GM23248 (cell line): Measurements from ENCODE around the gene CAMTA1. TPM values are rescaled to one million over a fixed set of nuclear protein-coding genes. Genes with fewer than 3 reads are reported as not detected.

Source experiments
- DNase-seq: peaks from one replicate; pipeline ENCODE4 v3.0.0-alpha.2; 2015
- H2AFZ ChIP-seq: fragments of 200-600 bp; sonication (generic); 2 replicates; pipeline ENCODE4 v1.6.1; 2016; ENCODE audit warnings: antibody characterized with exemption
- H3F3A ChIP-seq: fragments of 200-600 bp; sonication (generic); 2 replicates; pipeline ENCODE4 v1.6.1; 2016; ENCODE audit warnings: mild to moderate bottlenecking, antibody characterized with exemption, mixed run types; ENCODE audit not compliant: insufficient read depth
- H3K27ac ChIP-seq: fragments of 200-600 bp; sonication (generic); 2 replicates; pipeline ENCODE4 v1.5.1; 2016; ENCODE audit warnings: mild to moderate bottlenecking
- H3K27me3 ChIP-seq: fragments of 200-600 bp; sonication (generic); replicated peaks from 2 replicates; pipeline ENCODE4 v1.6.1; 2016; ENCODE audit warnings: mild to moderate bottlenecking; ENCODE audit not compliant: insufficient read depth
- H3K36me3 ChIP-seq: fragments of 200-600 bp; sonication (generic); 2 replicates; pipeline ENCODE4 v1.6.1; 2016; ENCODE audit warnings: low read depth, mild to moderate bottlenecking
- H3K4me1 ChIP-seq: fragments of 200-600 bp; sonication (generic); 2 replicates; pipeline ENCODE4 v1.6.1; 2016; ENCODE audit warnings: mild to moderate bottlenecking; ENCODE audit not compliant: insufficient read depth
- H3K4me2 ChIP-seq: fragments of 200-600 bp; sonication (generic); one replicate; pipeline ENCODE4 v1.6.1; 2016; ENCODE audit warnings: mild to moderate bottlenecking; ENCODE audit not compliant: unreplicated experiment
- H3K4me3 ChIP-seq: fragments of 200-600 bp; sonication (generic); 2 replicates; pipeline ENCODE4 v1.5.1; 2016; ENCODE audit warnings: mild to moderate bottlenecking
- H3K79me2 ChIP-seq: fragments of 200-600 bp; sonication (generic); 2 replicates; pipeline ENCODE4 v1.6.1; 2016; ENCODE audit warnings: mild to moderate bottlenecking; ENCODE audit not compliant: insufficient read depth
- H3K9ac ChIP-seq: fragments of 200-600 bp; sonication (generic); 2 replicates; pipeline ENCODE4 v1.6.1; 2016; ENCODE audit warnings: mild to moderate bottlenecking
- H3K9me2 ChIP-seq: fragments of 200-600 bp; sonication (generic); 2 replicates; pipeline ENCODE4 v1.6.1; 2016; ENCODE audit warnings: mixed run types, mild to moderate bottlenecking, moderate library complexity; ENCODE audit not compliant: insufficient read depth
- H3K9me3 ChIP-seq: fragments of 200-600 bp; sonication (generic); one replicate; pipeline ENCODE4 v1.6.1; 2017; ENCODE audit warnings: low read depth
- H4K20me1 ChIP-seq: fragments of 200-600 bp; sonication (generic); 2 replicates; pipeline ENCODE4 v1.6.0; 2016; ENCODE audit not compliant: insufficient read depth
- EZH2 ChIP-seq: fragments of 200-600 bp; sonication (generic); IDR thresholded peaks from 2 replicates; pipeline ENCODE4 v1.6.1; 2018; ENCODE audit warnings: antibody characterized with exemption, mild to moderate bottlenecking; ENCODE audit not compliant: insufficient read depth, poor library complexity, severe bottlenecking
- EZH2phosphoT487 ChIP-seq: fragments of 200-600 bp; sonication (generic); IDR thresholded peaks from 2 replicates; pipeline ENCODE4 v1.6.1; 2018; ENCODE audit warnings: antibody characterized with exemption, moderate library complexity, mild to moderate bottlenecking, low read depth; ENCODE audit not compliant: insufficient read depth
- WGBS, 2 experiments: methylation state at CpG; one replicate each; pipeline ENCODE4 v1.1.6; 2015 to 2017; ENCODE audit warnings: low lambda C conversion rate in 2 of 2, low coverage in 1 of 2; ENCODE audit errors: missing lambda C conversion rate in 2 of 2; 5-methylcytosine and 5-hydroxymethylcytosine counted together
- in situ Hi-C: fragments of 300-500 bp; cut with MboI; formaldehyde crosslinking; loops from 2 replicates; pipeline ENCODE4 v1.15.0; 2020
- polyA plus RNA-seq: library from polyadenylated mRNA; unstranded; fragments of >200 nt; fragmentation: Nextera tagmentation; extraction: Ambion mirVana; gene quantifications from 2 replicates; pipeline ENCODE4 v1.2.1, GENCODE V29; 2016
- total RNA-seq: library from RNA; depleted of rRNA; stranded (reverse); fragments of >200 nt; shearing (Covaris generic); gene quantifications from 2 replicates; pipeline ENCODE4 v1.2.3, GENCODE V29; 2014

Gene CAMTA1
- total and polyA plus RNA-seq, 2 experiments from 2014 or later = 50.1 to 165 TPM

DNA sequence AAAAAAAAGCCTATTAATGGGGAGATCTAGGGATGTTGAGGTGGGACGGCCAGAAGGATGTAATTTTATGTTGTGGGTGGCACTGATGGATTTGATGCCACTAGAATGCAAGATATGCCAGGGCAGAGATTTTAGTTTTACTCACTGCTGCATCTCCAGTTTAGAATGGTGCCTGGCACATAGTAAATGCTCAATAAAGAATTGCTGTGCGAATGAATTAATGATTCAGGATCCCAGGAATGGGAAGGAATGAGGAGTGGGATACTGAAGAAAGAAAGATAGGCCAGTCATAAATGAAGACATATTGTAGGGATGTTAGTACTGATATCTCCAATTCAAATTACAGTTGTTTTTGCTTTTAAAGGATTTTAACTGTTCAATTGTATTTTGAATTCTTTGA, 72.6 kb downstream of the CAMTA1 start:
- H3K4me2 ChIP-seq = no peak overlapping the region
- H3K9me3 ChIP-seq = no peaks in the 10 kb centered on the region
- no peaks in the 10 kb centered on the region for H4K20me1 ChIP-seq
- no peak for TF ChIP-seq EZH2
- TF ChIP-seq EZH2phosphoT487 = no peak
- H2AFZ ChIP-seq = no peak overlapping the region
- H3K27ac ChIP-seq = no peak overlapping the region
- no peaks in the 10 kb centered on the region; the same call in 1 of the 2 replicates for H3K36me3 ChIP-seq
- H3K79me2 ChIP-seq = peaks cover 27% of the 10 kb centered on the region
- WGBS, 2 experiments = 95 to 98% methylated on average over 2 of the region's 2 CpGs
- no peaks in the 10 kb centered on the region for H3K9me2 ChIP-seq
- H3K4me1 ChIP-seq = peaks cover 23% of the 10 kb centered on the region
- H3K9ac ChIP-seq = no peak overlapping the region
- peaks cover 27% of the 10 kb centered on the region for H3F3A ChIP-seq
- in situ Hi-C loops = no loop called here
- no peak overlapping the region for H3K4me3 ChIP-seq
- DNase-seq = no peak
- H3K27me3 ChIP-seq = no peaks in the 10 kb centered on the region

DNA sequence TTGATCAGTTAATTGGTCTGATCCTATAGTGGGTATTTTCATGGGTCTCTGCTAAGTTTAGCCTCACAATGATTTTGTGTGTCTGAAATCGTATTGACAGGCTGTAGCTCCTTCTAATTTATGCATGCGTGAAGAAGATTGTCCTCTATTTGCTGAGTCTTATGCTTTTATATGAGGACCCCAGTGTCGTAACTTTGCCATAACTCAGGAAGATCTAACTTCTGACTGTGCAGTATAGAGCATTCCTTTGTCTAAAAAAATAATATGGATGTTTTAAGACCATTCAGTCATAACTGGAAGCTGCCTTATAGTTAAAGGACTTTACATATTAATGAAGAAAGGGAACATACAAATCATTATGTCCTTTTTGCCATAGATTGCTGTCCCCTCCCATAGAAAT, 73.3 kb downstream of the CAMTA1 start:
- Histone ChIP-seq H4K20me1 (no peaks in the 10 kb centered on the region), H3K4me2 (no peak overlapping the region), H3K36me3 (no peaks in the 10 kb centered on the region; the same call in 1 of the 2 replicates), H3K27me3 (no peaks in the 10 kb centered on the region), H3K9ac (no peak overlapping the region), H2AFZ (no peak overlapping the region), H3K79me2 (peaks cover 35% of the 10 kb centered on the region), H3K27ac (no peak overlapping the region), H3K4me3 (no peak overlapping the region), H3K4me1 (peaks cover 23% of the 10 kb centered on the region), H3K9me3 (no peaks in the 10 kb centered on the region), H3K9me2 (no peaks in the 10 kb centered on the region), H3F3A (peaks cover 27% of the 10 kb centered on the region)
- no peak for DNase-seq
- 98 to 99% methylated on average over 3 of the region's 3 CpGs for WGBS, 2 experiments
- in situ Hi-C loops = no loop called here
- TF ChIP-seq EZH2 = no peak
- no peak for TF ChIP-seq EZH2phosphoT487

DNA sequence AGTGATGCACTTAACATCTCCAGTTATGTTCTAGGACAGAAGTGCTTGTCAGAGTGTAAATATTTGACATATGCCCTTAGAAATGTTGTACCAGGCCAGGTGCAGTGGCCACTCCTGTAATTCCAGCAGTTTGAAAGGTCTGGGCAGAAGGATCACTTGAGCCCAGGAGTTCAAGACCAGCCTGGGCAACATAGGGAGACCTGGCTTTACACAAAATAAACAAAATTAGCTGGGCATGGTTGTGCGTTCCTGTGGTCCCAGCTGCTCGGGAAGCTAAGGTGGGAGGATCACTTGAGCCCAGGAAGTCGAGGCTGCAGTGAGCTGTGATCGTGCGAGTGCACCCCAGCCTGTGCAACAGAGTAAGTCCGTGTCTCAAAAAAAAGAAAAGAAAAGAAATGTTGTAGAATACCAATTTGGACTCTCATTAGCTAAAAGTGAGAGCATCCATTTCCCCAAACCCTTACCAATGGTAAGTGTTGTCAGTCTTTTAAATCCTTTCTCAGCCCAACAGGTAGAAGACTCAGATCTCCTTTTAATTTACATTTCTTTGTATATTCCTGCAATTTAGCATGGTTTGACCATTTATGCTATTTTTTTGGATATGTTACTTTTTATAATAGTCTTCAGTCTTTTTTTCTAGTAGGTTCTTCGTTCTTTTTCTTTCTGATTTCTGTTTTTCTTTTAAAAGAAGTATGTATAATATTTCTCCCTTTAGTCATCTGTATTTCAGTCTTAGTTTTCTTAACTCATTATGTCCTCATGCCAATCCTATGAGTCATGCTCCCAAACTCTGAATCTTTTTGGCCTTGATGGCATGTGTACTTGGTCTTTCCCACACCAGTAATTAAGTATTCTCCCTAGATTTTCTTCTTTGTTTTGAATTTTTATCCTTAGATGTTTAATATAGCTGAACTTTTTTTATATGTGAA, 74.4 kb downstream of the CAMTA1 start:
- Histone ChIP-seq H4K20me1 (no peaks in the 10 kb centered on the region), H3K4me3 (peak overlapping the region; percentile 69), H3K9me2 (no peaks in the 10 kb centered on the region), H3K9me3 (no peaks in the 10 kb centered on the region), H3F3A (peaks cover 27% of the 10 kb centered on the region), H3K36me3 (no peaks in the 10 kb centered on the region), H3K27me3 (no peaks in the 10 kb centered on the region), H3K9ac (peak overlapping the region; percentile 58), H3K79me2 (peaks cover 39% of the 10 kb centered on the region), H3K4me2 (peak overlapping the region; percentile 82), H2AFZ (no peak overlapping the region; the same call in 1 of the 2 replicates), H3K4me1 (peaks cover 23% of the 10 kb centered on the region), H3K27ac (peak overlapping the region; percentile 72)
- WGBS, 2 experiments = 32 to 48% methylated on average over 7 of the region's 7 CpGs
- DNase-seq = peak; percentile 93
- in situ Hi-C loops = no loop called here
- TF ChIP-seq EZH2 (no peak), EZH2phosphoT487 (no peak)

DNA sequence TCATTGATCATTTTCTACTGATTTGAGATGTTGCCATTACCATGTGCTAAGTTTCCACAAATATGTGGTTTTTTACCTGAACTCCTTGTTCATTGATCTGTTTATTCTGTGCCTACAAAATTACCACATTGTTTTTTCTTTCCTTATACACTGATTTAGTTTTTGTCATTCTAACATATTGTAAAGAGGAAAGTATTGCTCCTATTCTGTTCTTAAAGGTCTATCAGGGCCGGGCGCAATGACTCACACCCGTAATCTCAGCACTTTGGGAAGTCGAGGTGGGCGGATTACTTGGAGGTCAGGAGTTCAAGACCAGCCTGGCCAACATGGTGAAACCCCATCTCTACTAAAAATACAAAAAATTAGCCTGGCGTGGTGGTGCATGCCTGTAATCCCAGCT, 75.1 kb downstream of the CAMTA1 start:
- peak; percentile 32 for DNase-seq
- Histone ChIP-seq H2AFZ (no peak overlapping the region), H3K27ac (peak overlapping the region; percentile 72), H3K4me3 (peak overlapping the region; percentile 69), H3K4me1 (peaks cover 23% of the 10 kb centered on the region), H3K79me2 (peaks cover 46% of the 10 kb centered on the region), H3F3A (peaks cover 27% of the 10 kb centered on the region), H3K36me3 (no peaks in the 10 kb centered on the region), H3K9me2 (no peaks in the 10 kb centered on the region), H3K9ac (peak overlapping the region; percentile 35), H3K9me3 (no peaks in the 10 kb centered on the region), H4K20me1 (no peaks in the 10 kb centered on the region), H3K27me3 (no peaks in the 10 kb centered on the region), H3K4me2 (peak overlapping the region; percentile 82)
- no peak for TF ChIP-seq EZH2
- no peak for TF ChIP-seq EZH2phosphoT487
- WGBS, 2 experiments = 62 to 65% methylated on average over 6 of the region's 6 CpGs
- in situ Hi-C loops = no loop called here
